RWPE2 (cell line): Measurements from ENCODE around the gene SKAP1.

Source experiments
- ATAC-seq: fragments of 200-7000 bp; cut with Tn5 transposase; 3 replicates; pipeline ENCODE4 v1.9.1; 2021; ENCODE audit warnings: low read depth
- DNase-seq: peaks from one replicate; pipeline ENCODE4 v3.0.0-alpha.2; 2020; ENCODE audit warnings: low spot score
- H3K27ac ChIP-seq: fragments of 450-650 bp; 2 replicates; pipeline ENCODE4 v1.5.1; 2017; ENCODE audit warnings: mild to moderate bottlenecking; ENCODE audit not compliant: poor library complexity, severe bottlenecking
- H3K27me3 ChIP-seq: fragments of 250-450 bp; sonication (Bioruptor Pico); 2 replicates; pipeline ENCODE4 v1.5.1; 2021; ENCODE audit warnings: mild to moderate bottlenecking, moderate library complexity; ENCODE audit not compliant: insufficient read depth, poor library complexity, severe bottlenecking
- H3K36me3 ChIP-seq: fragments of 250-450 bp; sonication (Bioruptor Pico); 2 replicates; pipeline ENCODE4 v1.5.1; 2020; ENCODE audit warnings: low read depth, mild to moderate bottlenecking, moderate library complexity
- H3K4me1 ChIP-seq: fragments of 250-450 bp; sonication (Bioruptor Pico); 2 replicates; pipeline ENCODE4 v1.5.1; 2021; ENCODE audit warnings: mild to moderate bottlenecking, moderate library complexity; ENCODE audit not compliant: insufficient read depth, poor library complexity, severe bottlenecking
- H3K4me3 ChIP-seq: fragments of 250-450 bp; sonication (Bioruptor Pico); 2 replicates; pipeline ENCODE4 v1.5.1; 2021; ENCODE audit warnings: mild to moderate bottlenecking, moderate library complexity; ENCODE audit not compliant: severe bottlenecking
- H3K9me3 ChIP-seq: fragments of 250-450 bp; sonication (Bioruptor Pico); 2 replicates; pipeline ENCODE4 v1.5.1; 2021; ENCODE audit warnings: mild to moderate bottlenecking, moderate library complexity; ENCODE audit not compliant: severe bottlenecking
- TF ChIP-seq, protein P1 (sequence below): fragments of 450-650 bp; IDR thresholded peaks from one replicate; pipeline ENCODE4 v1.5.1; 2017; ENCODE audit warnings: mild to moderate bottlenecking, moderate library complexity; ENCODE audit not compliant: poor library complexity, severe bottlenecking

The SKAP1 gene

DNA sequence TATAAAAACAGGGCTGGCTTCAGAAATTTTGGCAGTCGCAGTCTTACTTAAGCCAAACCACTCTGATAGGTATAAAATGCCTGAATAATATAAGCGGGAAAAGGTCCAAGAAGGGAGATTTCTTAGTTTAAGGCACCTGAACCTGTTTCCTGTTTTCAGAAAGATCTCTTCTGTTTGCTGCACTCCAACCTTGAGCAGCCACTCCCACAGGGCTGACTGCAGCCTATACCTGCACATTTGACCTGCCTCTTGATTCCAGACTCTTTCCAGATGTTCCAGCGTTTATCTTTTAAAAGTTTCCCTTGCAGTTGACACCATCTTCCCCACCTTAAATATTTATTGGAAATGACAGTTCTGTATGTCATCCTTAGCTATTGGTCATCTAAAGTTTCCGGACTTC, 132.2 kb downstream of the SKAP1 start:
- Histone ChIP-seq H3K27me3 (no peaks in the 10 kb centered on the region), H3K27ac (no peak overlapping the region), H3K9me3 (no peaks in the 10 kb centered on the region), H3K4me3 (no peak overlapping the region), H3K4me1 (peaks cover 9% of the 10 kb centered on the region), H3K36me3 (no peaks in the 10 kb centered on the region)
- ATAC-seq (no peak), DNase-seq (no peak)
- TF ChIP-seq, protein P1, sequence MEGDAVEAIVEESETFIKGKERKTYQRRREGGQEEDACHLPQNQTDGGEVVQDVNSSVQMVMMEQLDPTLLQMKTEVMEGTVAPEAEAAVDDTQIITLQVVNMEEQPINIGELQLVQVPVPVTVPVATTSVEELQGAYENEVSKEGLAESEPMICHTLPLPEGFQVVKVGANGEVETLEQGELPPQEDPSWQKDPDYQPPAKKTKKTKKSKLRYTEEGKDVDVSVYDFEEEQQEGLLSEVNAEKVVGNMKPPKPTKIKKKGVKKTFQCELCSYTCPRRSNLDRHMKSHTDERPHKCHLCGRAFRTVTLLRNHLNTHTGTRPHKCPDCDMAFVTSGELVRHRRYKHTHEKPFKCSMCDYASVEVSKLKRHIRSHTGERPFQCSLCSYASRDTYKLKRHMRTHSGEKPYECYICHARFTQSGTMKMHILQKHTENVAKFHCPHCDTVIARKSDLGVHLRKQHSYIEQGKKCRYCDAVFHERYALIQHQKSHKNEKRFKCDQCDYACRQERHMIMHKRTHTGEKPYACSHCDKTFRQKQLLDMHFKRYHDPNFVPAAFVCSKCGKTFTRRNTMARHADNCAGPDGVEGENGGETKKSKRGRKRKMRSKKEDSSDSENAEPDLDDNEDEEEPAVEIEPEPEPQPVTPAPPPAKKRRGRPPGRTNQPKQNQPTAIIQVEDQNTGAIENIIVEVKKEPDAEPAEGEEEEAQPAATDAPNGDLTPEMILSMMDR: no peak

DNA sequence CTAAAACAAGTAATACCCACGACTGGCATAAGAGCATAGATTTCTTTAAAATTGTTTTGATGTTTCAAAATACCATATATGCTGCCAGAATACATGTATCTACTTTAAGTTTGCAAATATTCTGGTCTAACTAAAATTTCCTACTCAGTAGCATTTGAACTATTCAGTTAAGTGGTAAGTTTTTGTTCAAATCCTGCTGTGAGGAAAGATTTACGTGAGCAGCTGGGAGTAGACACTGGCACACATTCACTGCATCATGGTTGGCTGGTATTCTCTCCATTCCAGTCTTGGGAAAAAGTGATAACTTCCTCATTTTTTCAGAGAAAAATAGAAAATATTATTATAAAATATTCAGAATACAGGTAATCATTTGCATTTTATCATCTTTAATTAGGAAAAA, 133.6 kb downstream of the SKAP1 start:
- Histone ChIP-seq H3K4me1 (peaks cover 9% of the 10 kb centered on the region), H3K27ac (no peak overlapping the region), H3K27me3 (no peaks in the 10 kb centered on the region), H3K4me3 (no peak overlapping the region), H3K36me3 (no peaks in the 10 kb centered on the region), H3K9me3 (no peaks in the 10 kb centered on the region)
- ATAC-seq (no peak), DNase-seq (no peak)
- TF ChIP-seq, protein P1: no peak

DNA sequence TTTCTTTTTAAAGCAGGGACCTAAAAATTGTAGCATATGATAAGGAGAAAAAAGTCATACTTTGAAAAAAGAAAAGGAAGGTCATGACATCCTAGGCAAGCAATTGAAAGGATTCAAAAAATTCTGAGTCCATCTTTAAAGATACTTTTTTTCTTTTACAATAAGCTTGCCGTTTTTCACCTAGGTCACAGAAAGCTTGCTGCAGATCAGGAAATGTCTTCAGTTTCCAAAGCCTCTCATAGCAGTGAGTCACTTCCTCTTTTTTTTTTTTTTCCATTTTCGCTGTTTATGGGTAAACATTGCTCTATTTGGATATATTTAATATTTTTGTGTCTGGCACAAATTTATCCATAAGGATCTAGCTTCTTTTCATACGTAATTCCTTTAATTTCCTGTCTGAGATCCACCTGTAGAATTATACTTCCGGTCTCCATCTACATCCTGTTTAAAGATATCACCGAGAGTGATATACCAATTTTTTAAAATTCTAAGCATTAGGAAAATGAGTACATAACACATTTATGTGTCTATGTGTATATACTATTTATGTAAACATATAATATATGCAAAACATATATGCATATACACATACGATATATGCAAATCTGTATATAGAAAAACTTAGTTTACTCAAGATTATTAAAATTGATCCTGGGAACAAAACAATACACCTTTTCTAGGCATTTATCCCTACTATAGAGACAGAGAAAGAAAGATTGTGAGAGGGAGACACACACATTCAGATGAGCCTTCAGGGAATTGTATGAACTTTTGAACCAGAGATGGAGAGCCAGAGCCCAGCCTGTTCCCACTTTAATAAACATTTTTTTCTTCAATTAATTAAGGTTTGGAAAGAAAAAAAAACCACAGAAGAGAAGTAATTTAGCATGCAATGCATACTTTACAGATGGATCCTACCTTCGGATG, 134.4 kb downstream of the SKAP1 start:
- H3K27ac ChIP-seq: peak overlapping the region; percentile 16
- no peaks in the 10 kb centered on the region for H3K9me3 ChIP-seq
- DNase-seq (no peak), ATAC-seq (no peak)
- TF ChIP-seq, protein P1: no peak
- H3K4me3 ChIP-seq: no peak overlapping the region
- H3K27me3 ChIP-seq: no peaks in the 10 kb centered on the region
- H3K36me3 ChIP-seq: no peaks in the 10 kb centered on the region
- peaks cover 9% of the 10 kb centered on the region for H3K4me1 ChIP-seq

DNA sequence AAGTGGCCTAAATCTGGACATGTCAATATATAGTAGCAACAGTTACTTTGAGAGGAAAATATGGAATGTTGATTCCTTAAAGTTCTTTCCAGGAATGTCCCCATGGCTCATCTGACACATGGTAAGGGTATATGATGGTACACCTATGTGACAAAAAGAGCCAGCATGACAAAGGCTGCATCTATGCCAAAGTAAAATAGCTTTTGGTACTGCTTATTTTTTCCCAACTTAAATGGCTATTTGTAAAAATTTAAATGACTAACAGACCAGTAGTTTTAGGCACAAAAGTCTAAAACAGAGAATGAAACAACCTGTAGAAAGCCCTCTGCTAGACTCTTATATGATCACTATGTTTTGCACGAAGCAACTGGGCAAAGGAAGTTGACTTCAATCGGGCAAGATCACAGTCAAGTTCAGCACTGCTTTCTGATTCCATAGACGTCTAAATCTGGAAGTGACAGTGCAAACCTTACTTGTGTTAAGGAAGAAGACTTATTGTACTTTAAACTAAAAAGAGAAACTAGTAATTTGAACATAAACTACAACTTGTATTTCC, 135.1 kb downstream of the SKAP1 start:
- Histone ChIP-seq H3K4me3 (no peak overlapping the region), H3K27me3 (no peaks in the 10 kb centered on the region), H3K27ac (peak overlapping the region; percentile 16), H3K36me3 (no peaks in the 10 kb centered on the region), H3K9me3 (no peaks in the 10 kb centered on the region), H3K4me1 (peaks cover 9% of the 10 kb centered on the region)
- no peak for ATAC-seq
- TF ChIP-seq, protein P1: no peak
- DNase-seq: no peak
